ENCODE measurements around the gene LRRC74B. TPM values are rescaled to one million over a fixed set of nuclear protein-coding genes. Genes with fewer than 3 reads are reported as not detected.

The LRRC74B gene
- total RNA-seq, 1 donor from 2014 or later = not detected

DNA sequence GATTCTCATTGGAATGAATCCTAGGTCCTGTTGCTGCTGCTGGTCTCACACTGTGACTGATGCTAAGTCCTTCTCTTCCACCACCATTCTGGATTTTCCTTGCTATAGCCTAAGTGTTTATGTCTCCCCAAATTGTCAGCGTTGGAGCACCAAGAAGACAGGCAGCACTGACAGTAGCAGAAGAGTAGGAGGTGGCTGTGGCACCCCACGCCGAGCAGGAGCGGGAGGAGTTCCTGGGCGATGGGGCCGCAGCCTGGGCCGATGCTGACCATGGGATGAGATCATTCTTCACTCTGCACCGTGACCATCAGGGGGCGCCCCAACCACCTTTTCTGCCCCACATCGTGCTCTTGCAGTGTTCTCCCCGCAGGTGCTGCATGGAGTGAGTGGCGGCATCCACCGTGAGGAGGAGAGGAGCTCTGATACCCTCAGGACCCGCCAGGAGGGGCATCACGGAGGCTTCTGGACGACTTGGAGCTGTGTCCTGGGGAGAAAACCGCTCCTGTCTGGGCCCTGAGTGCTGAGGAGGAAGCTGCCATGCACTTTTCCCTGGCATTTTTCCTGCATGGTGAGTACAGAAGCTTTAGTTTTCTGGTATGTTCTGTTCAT, 57.0 kb downstream of the LRRC74B start:
- DNase-seq (ENCODE audit: low spot score) = peak; percentile 76

DNA sequence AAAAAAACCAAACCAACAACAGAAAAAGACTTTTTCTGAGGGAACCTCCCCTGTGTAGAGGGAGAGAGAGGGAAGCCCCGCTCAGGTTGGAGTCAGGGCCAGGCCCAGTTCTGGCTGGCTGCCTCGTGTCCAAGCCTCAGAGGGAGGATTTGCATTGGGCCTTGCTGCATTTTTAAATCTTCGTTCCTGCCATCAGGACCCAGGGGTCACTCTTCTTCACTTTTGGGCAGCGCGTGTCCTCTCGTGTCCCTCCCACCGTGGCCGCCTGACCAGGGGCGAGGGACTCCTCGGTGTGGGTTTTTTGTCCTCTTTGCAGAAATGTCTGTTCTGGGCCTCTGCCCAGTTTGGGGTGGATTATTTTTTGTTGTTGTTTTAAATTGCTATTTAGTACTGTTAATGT, 57.9 kb downstream of the LRRC74B start:
- no peak for DNase-seq (ENCODE audit: low spot score)

DNA sequence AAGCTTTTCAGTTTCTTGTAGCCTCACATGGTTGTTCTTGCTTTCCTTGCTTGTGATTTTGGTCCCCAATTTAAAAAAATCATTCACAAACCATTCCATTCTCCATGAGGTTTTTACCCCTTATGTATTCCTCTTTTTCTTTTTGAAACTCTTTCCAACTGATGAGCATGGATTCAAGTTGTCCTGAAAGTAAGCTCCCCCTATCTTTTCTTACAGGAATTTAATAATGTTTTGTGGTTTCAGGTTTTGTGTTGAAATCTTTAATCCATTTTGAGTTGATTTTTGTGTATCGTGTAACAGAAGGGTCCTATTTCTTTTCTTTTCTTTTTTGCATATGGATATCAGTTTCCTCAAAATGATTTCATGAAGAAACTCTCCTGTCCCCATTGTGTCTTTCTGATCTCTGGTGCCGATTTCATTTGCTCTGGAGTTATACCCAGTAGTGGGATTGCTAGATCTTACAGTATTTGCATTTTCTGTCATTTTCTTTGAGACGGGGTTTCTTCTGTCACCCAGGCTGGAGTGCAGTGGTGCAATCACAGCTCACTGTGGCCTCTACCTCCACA, 58.5 kb downstream of the LRRC74B start:
- DNase-seq (ENCODE audit: low spot score) = no peak

DNA sequence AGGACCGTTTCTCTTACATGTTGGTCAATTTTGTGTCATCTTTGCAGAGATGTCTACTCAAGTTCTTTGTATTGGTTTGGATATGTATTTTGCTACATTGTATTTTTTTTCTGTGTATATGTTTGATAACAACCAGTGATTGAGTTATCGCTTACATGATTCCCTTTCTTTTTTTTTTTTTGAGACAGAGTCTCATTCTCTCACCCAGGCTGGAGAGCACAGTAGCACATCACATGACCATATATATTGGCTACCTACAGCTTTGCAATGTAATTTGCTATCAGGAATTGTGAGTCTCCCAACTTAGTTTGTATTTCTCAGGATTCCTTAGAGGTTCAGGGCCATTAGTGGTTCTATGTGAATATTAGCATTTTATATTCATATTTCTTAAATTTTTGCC, 59.5 kb downstream of the LRRC74B start:
- DNase-seq (ENCODE audit: low spot score) = no peak

DNA sequence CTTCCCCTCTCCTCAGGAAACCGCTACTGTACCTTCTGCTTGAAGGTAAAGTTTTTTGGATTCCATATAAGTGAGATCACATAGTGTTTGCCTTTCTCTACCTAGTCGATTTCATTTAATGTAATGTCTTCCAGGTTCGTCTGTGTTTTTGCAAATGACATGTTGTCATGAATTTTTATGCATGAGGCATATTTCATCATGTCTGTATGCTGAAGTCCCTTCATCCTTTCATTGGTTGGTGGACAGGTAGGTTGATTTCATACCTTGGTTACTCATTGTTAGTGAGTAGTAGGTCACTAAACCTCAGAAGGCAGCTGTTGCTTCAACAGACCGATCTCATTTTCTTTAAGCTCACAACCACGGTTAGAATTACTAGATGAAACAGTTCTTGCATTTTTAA, 60.3 kb downstream of the LRRC74B start:
- DNase-seq (ENCODE audit: low spot score) = no peak

DNA sequence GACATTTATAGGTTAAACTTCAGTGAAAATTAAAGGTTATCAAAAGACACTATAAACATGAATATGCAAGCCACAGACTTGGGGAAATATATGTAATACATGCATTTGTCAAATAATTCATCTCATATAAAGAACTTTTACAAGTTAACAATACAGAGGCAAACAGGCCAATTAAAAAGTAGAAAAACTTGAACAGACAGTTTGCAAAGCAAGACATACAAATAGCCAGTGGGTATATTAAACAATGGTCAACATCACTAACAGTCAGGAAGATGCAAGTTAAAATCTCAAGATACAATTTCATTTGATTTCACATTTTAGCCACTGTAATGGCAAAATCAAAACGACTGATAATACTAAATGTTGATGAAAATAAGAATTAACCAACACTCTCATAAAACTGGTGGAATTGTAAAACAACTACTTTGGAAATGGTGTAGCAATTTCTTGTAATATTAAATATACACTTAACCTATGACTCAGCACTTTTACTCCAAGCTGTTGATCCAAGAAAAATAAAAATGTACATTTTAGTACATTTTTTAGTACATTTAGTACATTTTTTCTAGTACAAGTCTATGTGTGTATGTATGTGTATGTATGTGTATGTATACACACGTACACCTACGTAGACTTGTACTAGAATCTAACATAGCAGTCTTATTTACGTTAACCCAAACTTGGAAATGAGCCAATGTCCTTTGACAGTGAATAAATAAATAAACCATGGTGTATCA, 62.8 kb downstream of the LRRC74B start:
- no peak for DNase-seq (ENCODE audit: low spot score)

Other genes with a start within 250 kb of the LRRC74B start
- gene PI4KA, start 187.1 kb upstream of the LRRC74B start, total RNA-seq = 129 TPM
- gene SNAP29, start 186.9 kb upstream of the LRRC74B start, total RNA-seq = 28.7 TPM
- 64.8 TPM for gene CRKL, start 128.5 kb upstream of the LRRC74B start, total RNA-seq
- gene AIFM3, start 78.7 kb upstream of the LRRC74B start, total RNA-seq = 15.4 TPM
- 79.6 TPM for gene LZTR1, start 63.6 kb upstream of the LRRC74B start, total RNA-seq
- 25.8 TPM for gene THAP7, start 43.8 kb upstream of the LRRC74B start, total RNA-seq
- gene P2RX6, start 30.8 kb upstream of the LRRC74B start, total RNA-seq = 5.7 TPM
- gene SLC7A4, start 13.4 kb upstream of the LRRC74B start, total RNA-seq = 8.1 TPM

All from ureter (tissue), 1 donor.